ENCODE measurements around the gene PBX4.

DNA sequence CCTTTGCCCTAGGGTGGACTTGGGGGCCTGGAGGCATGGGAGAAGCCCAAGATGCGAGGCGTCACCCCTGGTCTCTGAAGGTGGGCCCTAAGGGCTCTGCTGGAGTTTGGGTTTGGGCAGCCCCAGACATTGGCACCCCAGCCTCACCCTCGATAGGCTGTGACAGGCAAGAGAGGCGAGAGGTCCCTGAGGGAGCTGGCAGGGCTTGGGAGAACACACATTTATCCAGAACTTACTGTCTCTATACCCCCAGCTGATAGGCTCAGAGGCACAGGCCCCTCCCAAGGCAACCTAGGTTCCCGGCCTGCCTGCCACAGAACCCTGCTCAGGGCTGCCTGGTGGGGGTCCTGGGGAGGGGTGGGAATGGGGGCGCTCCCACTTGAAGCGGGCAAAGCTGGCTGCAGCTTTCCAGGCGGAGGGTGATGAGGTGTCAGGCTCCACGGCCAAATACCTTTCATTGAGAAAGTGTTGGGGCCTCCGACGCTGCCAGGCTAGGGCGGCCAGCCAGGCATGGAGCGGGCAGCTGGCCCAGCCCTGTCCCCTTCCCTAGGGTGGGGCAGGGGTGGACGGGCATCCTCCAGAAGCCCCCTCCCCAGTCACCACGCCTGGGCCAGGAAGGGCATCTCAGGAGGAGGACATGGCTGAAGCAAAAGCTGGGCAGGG is 70.7 kb downstream of the PBX4 start:
- no peak for TF ChIP-seq EZH2 (IDR thresholded peaks at IDR 0.05; ENCODE audit: borderline replicate concordance, low read length)
- no peak for TF ChIP-seq CTCF (conservative IDR thresholded peaks at IDR 0.05 in 1 of 2, IDR thresholded peaks at IDR 0.05 in 1 of 2; ENCODE audit: extremely low read depth in 1 of 2, insufficient read depth in 1 of 2, low read depth in 1 of 2, low read length in 2 of 2)

Measured in mammary epithelial cell (primary cell).